Neural progenitor cell (in vitro differentiated cells): ENCODE data around the gene OR1A1.

Experiments
- EZH2 ChIP-seq: fragments of 200-600 bp; sonication (generic); IDR thresholded peaks from 2 replicates; pipeline ENCODE4 v1.6.1; 2017; ENCODE audit warnings: antibody characterized with exemption, mild to moderate bottlenecking, moderate library complexity
- EZH2phosphoT487 ChIP-seq: fragments of 200-600 bp; sonication (generic); IDR thresholded peaks from 2 replicates; pipeline ENCODE4 v1.6.1; 2017; ENCODE audit warnings: antibody characterized with exemption
- TF ChIP-seq, protein P1 (sequence below): fragments of 200-600 bp; sonication (generic); IDR thresholded peaks from 2 replicates; pipeline ENCODE4 v1.5.1; 2017; ENCODE audit warnings: antibody characterized with exemption, mild to moderate bottlenecking

DNA sequence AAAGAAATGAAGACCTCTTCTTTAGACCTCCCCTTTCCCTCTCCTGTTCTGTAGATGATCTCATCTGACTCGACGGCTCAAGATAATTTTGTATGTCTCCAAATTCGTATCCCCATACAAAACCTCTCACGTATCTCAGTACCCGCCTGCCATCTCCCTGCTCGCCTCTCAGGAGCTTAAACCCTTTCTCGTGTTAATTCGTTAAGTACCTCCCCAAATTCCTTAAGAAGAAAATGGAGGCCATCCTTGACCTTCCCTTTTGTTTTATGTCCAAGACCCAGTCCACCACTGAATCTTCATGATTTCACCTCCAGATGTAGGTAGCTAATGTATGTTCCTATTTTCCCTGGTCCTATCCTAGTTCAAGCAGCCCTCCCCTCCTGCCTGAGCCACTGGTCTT, 49.1 kb downstream of the OR1A1 start:
- no peak for TF ChIP-seq EZH2phosphoT487
- TF ChIP-seq, protein P1, sequence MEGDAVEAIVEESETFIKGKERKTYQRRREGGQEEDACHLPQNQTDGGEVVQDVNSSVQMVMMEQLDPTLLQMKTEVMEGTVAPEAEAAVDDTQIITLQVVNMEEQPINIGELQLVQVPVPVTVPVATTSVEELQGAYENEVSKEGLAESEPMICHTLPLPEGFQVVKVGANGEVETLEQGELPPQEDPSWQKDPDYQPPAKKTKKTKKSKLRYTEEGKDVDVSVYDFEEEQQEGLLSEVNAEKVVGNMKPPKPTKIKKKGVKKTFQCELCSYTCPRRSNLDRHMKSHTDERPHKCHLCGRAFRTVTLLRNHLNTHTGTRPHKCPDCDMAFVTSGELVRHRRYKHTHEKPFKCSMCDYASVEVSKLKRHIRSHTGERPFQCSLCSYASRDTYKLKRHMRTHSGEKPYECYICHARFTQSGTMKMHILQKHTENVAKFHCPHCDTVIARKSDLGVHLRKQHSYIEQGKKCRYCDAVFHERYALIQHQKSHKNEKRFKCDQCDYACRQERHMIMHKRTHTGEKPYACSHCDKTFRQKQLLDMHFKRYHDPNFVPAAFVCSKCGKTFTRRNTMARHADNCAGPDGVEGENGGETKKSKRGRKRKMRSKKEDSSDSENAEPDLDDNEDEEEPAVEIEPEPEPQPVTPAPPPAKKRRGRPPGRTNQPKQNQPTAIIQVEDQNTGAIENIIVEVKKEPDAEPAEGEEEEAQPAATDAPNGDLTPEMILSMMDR, result no peak
- no peak for TF ChIP-seq EZH2
